ENCODE results near the gene CACNA1S. TPM values are rescaled to one million over a fixed set of nuclear protein-coding genes. Genes with fewer than 3 reads are reported as not detected.

CACNA1S gene
- total and polyA plus RNA-seq, 2 of the 4 experiments (the other 2 are of a cell fraction) = not detected

GRCh38 chr1:201009962-201010645 lies 102.1 kb downstream of the CACNA1S start:
- ChIA-PET POLR2A (ENCODE audit: unreplicated experiment) (no interaction called here), CTCF (no interaction called here)
- H3K27ac ChIP-seq (ENCODE audit: insufficient read depth, low read length) = no peak overlapping the region
- H3K4me2 ChIP-seq (ENCODE audit: low read depth, low read length) = no peak overlapping the region
- peaks cover 44% of the 10 kb centered on the region for H3K27me3 ChIP-seq (ENCODE audit: control insufficient read depth, insufficient read depth, low read length)
- no peak overlapping the region for H2BK120ac ChIP-seq (ENCODE audit: low read depth, low read length)
- no peak overlapping the region for H3K4ac ChIP-seq (ENCODE audit: low read depth, low read length)
- dilution Hi-C loops (cut with HindIII; ENCODE audit: low sequenced_read_pairs, unreplicated experiment) = no loop called here
- H2AK9ac ChIP-seq (replicated peaks; ENCODE audit: low read depth, low read length, poor library complexity) = no peak overlapping the region
- H2AK5ac ChIP-seq (ENCODE audit: low read depth, low read length) = no peak overlapping the region
- no peak overlapping the region for H3K23ac ChIP-seq (ENCODE audit: low read depth, low read length)
- no peaks in the 10 kb centered on the region for H3K4me1 ChIP-seq (ENCODE audit: control insufficient read depth, insufficient read depth, low read length)
- H3K14ac ChIP-seq (replicated peaks; ENCODE audit: low read depth, low read length) = no peak overlapping the region
- TF ChIP-seq MAZ (IDR thresholded peaks at IDR 0.05; ENCODE audit: borderline replicate concordance, low read depth, low read length) (no peak), CHD1 (IDR thresholded peaks at IDR 0.05; ENCODE audit: low read depth, low read length) (no peak), MAFK (IDR thresholded peaks at IDR 0.05; ENCODE audit: low read depth, low read length) (no peak), NFE2L2 (IDR thresholded peaks at IDR 0.05; ENCODE audit: low read depth, low read length) (no peak), BHLHE40 (IDR thresholded peaks at IDR 0.05; ENCODE audit: low read depth, low read length) (no peak)
- H3K9ac ChIP-seq (ENCODE audit: low read depth, low read length) = no peak overlapping the region
- no peak for ATAC-seq (ENCODE audit: low read depth)
- H3K9me3 ChIP-seq (ENCODE audit: control insufficient read depth, insufficient read depth, low read length) = no peaks in the 10 kb centered on the region
- 67% methylated on average over 1 of the region's 11 CpGs; no CpG with 5 or more reads in 1 of the 2 experiments for WGBS, 2 experiments (ENCODE audit: extremely low coverage in 2 of 2, insufficient read length in 1 of 2)
- H4K5ac ChIP-seq (ENCODE audit: low read depth, low read length) = no peak overlapping the region
- intact Hi-C loops (cut with micrococcal nuclease) = no loop called here
- no peak overlapping the region for H2BK5ac ChIP-seq (ENCODE audit: low read depth, low read length, poor library complexity, severe bottlenecking)
- in situ Hi-C loops (cut with MboI; ENCODE audit: low sequenced_read_pairs) = no loop called here
- H2AFZ ChIP-seq (replicated peaks; ENCODE audit: low read length, poor library complexity) = peak overlapping the region; percentile 8
- no TSS peak for BruUV-seq (replicated peaks)
- H3K79me1 ChIP-seq (ENCODE audit: low read depth in 1 of 2, low read length in 2 of 2) = no peaks in the 10 kb centered on the region
- H3K4me3 ChIP-seq (ENCODE audit: insufficient read depth, low read depth, low read length) = no peak overlapping the region
- H3K56ac ChIP-seq (ENCODE audit: extremely low read depth, insufficient read depth, low read length) = no peak overlapping the region
- H2BK20ac ChIP-seq (ENCODE audit: low read depth, low read length) = no peak overlapping the region
- no peak overlapping the region for H4K8ac ChIP-seq (ENCODE audit: low read depth in 2 of 2, low read length in 2 of 2)
- no peaks in the 10 kb centered on the region; the same call in 1 of the 2 replicates for H3K9me1 ChIP-seq (ENCODE audit: insufficient read depth, low read length)
- no peaks in the 10 kb centered on the region for H4K20me1 ChIP-seq (ENCODE audit: insufficient read depth, low read length)
- no peaks in the 10 kb centered on the region for H3K36me3 ChIP-seq (ENCODE audit: control insufficient read depth, insufficient read depth, low read length)
- DNase-seq = no peak
- no peak overlapping the region for H2BK15ac ChIP-seq (ENCODE audit: low read depth, low read length)
- H4K91ac ChIP-seq (ENCODE audit: insufficient read depth, low read depth, low read length) = no peak overlapping the region
- no peak overlapping the region for H3K18ac ChIP-seq (ENCODE audit: low read depth, low read length)

All from IMR-90 (cell line).